ENCODE results near the gene BDKRB2.

DNA sequence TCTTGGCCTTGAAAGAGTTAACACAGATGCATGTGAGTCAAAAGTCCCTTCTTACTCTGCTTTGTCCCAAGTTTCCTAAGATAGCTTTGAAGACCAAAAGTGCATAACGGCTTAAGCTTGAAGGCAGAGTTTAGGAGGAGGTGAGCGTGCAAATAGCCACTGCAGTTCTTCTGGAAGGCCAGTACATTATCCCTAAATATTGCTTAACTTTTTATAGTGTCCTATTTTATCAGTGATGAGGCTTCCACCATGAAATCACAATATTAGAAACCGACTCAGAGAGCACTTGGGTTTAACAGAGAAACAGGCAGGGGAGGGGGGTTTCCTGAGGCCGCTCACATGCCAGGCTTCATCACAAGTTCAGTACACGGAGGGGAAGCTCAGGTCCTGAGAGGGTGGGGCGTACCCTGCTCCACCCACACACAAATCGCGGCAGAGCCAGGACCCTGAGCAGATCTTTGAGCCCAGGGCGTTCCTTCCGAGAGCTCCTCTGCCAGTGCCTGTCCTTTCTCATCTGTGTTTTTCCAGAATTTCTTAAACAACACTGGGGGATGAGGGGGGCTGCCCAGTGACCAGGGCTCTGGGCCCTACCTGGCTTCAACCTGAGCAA is 26.8 kb upstream of the BDKRB2 start:
- TF ChIP-seq CTCF (conservative IDR thresholded peaks at IDR 0.05) (no peak), EZH2 (IDR thresholded peaks at IDR 0.05; ENCODE audit: low read depth) (no peak)

All from PC-9 (cell line).